Endothelial cell of umbilical vein (primary cell): ENCODE data around the gene GBP7.

Source experiments
- CTCF ChIP-seq, 2 donors: IDR thresholded peaks; 1 replicate in 1 of 2; 2 replicates in 1 of 2; pipeline ENCODE4 v1.5.1; 2011; ENCODE audit warnings: low read length in 2 of 2, mild to moderate bottlenecking in 2 of 2, moderate library complexity in 2 of 2, control low read depth in 1 of 2, inconsistent platforms in 1 of 2, low read depth in 1 of 2; ENCODE audit not compliant: insufficient read depth in 1 of 2; ENCODE audit errors: extremely low read depth in 1 of 2
- EZH2 ChIP-seq: IDR thresholded peaks from 2 replicates; pipeline ENCODE4 v1.6.1; 2012; ENCODE audit warnings: borderline replicate concordance, low read depth, mild to moderate bottlenecking, moderate library complexity, low read length, inconsistent platforms; ENCODE audit not compliant: severe bottlenecking
- FOS ChIP-seq: IDR thresholded peaks from 2 replicates; pipeline ENCODE4 v1.6.1; 2011; ENCODE audit warnings: mild to moderate bottlenecking, low read length, moderate library complexity, borderline replicate concordance; ENCODE audit not compliant: insufficient read depth
- POLR2A ChIP-seq: IDR thresholded peaks from 2 replicates; pipeline ENCODE4 v1.6.1; 2012; ENCODE audit warnings: low read depth, mild to moderate bottlenecking, control low read depth, low read length
- POLR2AphosphoS5 ChIP-seq: IDR thresholded peaks from 2 replicates; pipeline ENCODE4 v1.6.1; 2012; ENCODE audit warnings: low read depth, mild to moderate bottlenecking, control low read depth, low read length, moderate library complexity; ENCODE audit not compliant: insufficient read depth

GRCh38 chr1:89098857-89099256 is 76.9 kb downstream of the GBP7 start:
- no peak for TF ChIP-seq EZH2
- TF ChIP-seq CTCF (IDR thresholded peaks at IDR 0.05; ENCODE audit: extremely low read depth in 1 of 2, insufficient read depth in 1 of 2, low read depth in 1 of 2, low read length in 2 of 2) = no peak
- TF ChIP-seq POLR2A = no peak
- TF ChIP-seq POLR2AphosphoS5 = no peak
- no peak for TF ChIP-seq FOS
